DMS53 treated with DMSO at 0.1 percent for 48 hours (cell line): ENCODE measurements around the gene MED1.

ENCODE experiments used
- DNase-seq: peaks from one replicate; lab custom pipeline; 2025; ENCODE audit not compliant: unreplicated experiment; lab: John Stamatoyannopoulos, UW

The MED1 gene

DNA sequence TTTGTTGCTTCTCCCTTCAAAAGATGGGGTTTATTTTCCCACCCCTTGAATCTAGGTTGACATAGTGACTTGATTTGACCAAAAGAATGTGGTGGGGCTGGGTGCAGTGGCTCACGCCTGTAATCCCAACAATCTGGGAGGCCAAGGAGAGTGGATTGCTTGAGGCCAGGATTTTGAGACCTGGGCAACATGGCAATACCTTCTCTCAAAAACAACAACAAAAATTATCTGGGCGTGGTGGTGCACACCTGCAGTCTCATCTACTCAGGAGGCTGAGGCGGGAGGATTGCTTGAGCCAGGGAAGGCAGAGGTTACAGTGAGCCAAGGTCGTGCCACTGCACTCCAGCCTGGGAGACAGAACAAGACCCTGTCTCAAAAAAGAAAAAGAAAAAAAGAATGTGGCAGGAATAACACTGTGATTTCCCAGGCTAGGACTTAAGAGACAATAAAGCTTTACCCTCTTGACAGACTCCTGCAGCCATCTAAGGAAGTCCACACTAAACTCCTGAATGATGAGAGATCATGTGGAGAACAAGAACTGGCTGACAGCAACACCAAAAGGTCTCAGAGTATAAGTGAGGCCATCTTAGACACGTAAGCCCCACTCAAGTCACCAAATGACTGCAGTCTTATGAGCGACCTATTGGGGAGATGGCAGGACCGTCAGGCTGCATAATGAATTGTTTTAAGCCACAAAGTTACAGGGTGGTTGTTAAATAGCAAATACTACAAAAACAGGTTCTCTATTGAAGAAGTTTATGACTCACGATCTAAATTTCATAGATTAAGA is 86.6 kb downstream of the MED1 start:
- no peak for DNase-seq

DNA sequence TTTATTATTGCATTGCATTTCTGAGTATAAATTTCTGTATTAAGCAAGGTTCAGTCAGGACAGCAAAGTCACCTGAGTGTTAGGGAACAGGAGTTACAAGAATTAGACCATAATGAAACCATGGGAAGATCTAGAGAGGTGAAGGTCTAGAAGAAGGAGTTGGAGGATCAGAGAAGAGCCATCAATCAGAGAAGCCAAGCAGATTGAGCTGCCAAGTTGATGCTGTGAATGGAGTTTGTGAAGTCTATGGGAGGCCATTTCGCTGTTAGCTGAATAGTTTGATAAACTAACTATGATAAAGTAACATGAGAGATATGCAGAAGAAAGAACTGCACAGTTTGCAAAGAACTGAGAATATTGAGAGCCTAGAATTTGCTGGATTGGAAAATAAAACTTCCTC is 90.0 kb downstream of the MED1 start:
- DNase-seq = no peak

DNA sequence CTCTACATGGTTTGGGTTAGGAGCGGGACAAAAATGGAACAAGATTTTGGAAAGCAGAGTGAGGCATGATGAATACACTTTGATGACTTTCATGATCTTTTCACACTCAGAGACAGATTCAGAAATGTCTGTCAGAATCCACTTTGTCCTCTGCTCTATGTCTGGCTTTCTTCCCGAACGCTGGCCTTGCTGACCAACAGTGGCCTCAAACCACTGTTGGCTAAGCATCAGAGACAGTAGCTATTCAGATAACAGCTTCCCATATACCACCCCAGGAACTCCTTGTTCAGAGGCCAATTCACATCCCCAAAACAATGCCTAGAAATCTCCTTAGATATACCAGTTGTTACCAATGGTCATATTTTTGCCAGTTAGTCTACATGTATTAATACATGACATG is 90.5 kb downstream of the MED1 start:
- no peak for DNase-seq

DNA sequence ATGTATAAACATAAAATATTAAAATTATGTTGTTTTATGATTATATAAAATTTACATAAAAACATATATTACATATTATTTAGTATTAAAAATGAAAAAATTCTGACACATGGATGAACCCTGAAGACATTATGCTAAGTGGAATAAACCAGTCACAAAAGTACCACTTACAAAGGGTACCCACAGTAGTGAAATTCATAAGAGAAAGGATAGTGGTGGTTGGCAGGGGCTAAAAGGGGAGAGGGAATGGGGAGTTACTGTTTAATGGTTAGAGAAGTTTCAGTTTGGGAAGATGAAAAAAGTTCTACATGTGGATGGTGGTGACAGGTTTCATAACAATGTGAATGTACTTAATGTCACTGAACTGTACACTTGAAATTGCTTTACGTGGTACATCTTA is 91.1 kb downstream of the MED1 start:
- DNase-seq = no peak

DNA sequence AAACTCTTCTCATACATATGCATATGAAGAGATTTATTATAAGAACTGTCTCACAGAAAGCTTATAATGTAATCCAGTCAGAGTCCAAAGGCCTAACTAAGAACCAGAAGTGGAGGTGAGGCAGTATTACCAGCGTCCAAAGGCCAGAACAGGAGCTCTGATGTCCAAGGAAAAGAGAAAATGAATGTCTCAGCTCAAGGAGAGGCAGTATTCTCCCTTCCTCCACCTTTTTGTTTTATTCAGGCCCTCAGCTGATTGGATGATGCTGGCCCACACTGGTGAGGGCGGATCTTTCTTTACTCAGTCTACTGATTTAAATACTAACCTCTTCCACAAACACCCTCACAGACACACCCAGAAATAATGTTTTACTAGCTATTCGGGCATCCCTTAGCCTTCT is 93.1 kb downstream of the MED1 start:
- DNase-seq = no peak

DNA sequence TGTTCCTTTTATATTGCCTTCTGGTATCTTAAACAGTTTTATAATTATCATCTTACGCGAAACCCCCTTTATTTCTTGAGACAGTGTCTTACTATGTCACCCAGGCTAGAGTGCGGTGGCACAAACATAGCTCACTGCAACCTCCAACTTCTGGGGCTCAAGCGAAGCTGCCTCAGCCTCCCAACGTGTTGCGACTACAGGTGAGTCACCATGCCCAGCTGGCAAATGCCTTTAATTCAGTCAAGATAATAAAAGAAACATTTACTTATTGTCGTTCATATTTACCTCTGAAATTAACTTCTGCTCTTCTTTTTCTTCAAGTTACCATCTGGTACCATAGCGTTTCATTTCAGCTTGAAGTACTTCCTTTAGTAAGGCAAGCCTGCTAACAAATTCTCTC is 93.6 kb downstream of the MED1 start:
- DNase-seq = no peak
